Transverse colon (tissue), 4 donors: ENCODE data around the gene SLC25A51. TPM values are rescaled to one million over a fixed set of nuclear protein-coding genes. Genes with fewer than 3 reads are reported as not detected.
"Not testable (repeated sequence)": the region's sequence is repeated elsewhere in the genome, so short reads cannot be mapped to it uniquely, and the experiment has no call there.

Experiments used
- DNase-seq: peaks from one replicate; pipeline ENCODE4 v3.0.0-alpha.2; 2019
- H3K27ac ChIP-seq, 4 donors: fragments of 200-600 bp; sonication (generic); 2 replicates each; pipeline ENCODE4 v1.5.1; 2016 to 2018; ENCODE audit warnings: inconsistent platforms in 4 of 4
- H3K27me3 ChIP-seq: fragments of 200-600 bp; sonication (generic); 2 replicates; pipeline ENCODE4 v1.5.1; 2017; ENCODE audit warnings: inconsistent platforms
- H3K36me3 ChIP-seq, 4 donors: fragments of 200-600 bp; sonication (generic); 2 replicates each; pipeline ENCODE4 v1.5.1; 2017 to 2019; ENCODE audit warnings: inconsistent platforms in 4 of 4
- H3K4me1 ChIP-seq, 4 donors: fragments of 200-600 bp; sonication (generic); 2 replicates each; pipeline ENCODE4 v1.5.1; 2017 to 2020; ENCODE audit warnings: inconsistent platforms in 4 of 4
- H3K4me3 ChIP-seq, 4 donors: fragments of 200-600 bp; sonication (generic); 1 replicate in 1 of 4; 2 replicates in 3 of 4; pipeline versions ENCODE4 v1.5.1 to v1.6.1; 2017 to 2019; ENCODE audit warnings: inconsistent platforms in 4 of 4
- H3K9me3 ChIP-seq, 2 donors: fragments of 200-600 bp; sonication (generic); 2 replicates each; pipeline ENCODE4 v1.5.1; 2017 to 2019; ENCODE audit warnings: inconsistent platforms in 2 of 2
- CTCF ChIP-seq, 5 experiments: fragments of 200-600 bp in 3 of 5; fragments of 450-650 bp in 2 of 5; sonication (generic) in 3 of 5; IDR thresholded peaks; 1 replicate in 2 of 5; 2 replicates in 3 of 5; pipeline ENCODE4 v1.5.1; 2016 to 2017; ENCODE audit warnings: antibody characterized with exemption in 5 of 5, inconsistent platforms in 3 of 5, mild to moderate bottlenecking in 2 of 5, moderate library complexity in 1 of 5
- EP300 ChIP-seq: sonication (generic); formaldehyde crosslinking; IDR thresholded peaks from one replicate; pipeline ENCODE4 v1.6.1; 2017; ENCODE audit warnings: antibody characterized with exemption, low read depth
- POLR2A ChIP-seq: fragments of 450-650 bp; IDR thresholded peaks from one replicate; pipeline ENCODE4 v1.6.1; 2016; ENCODE audit warnings: antibody characterized with exemption, mild to moderate bottlenecking, moderate library complexity
- POLR2AphosphoS5 ChIP-seq, 3 donors: sonication (generic); formaldehyde crosslinking; IDR thresholded peaks; one replicate each; pipeline ENCODE4 v1.6.1; 2016; ENCODE audit warnings: antibody characterized with exemption in 3 of 3
- WGBS, 2 donors: methylation state at CpG; one replicate each; pipeline ENCODE4 v1.1.5; 2018; ENCODE audit warnings: low coverage in 1 of 2; 5-methylcytosine and 5-hydroxymethylcytosine counted together
- in situ Hi-C, 4 donors: fragments of 200-750 bp; cut with MboI; loops; one replicate each; pipeline versions ENCODE4 v1.15.0 to v1.15.1; 2017; ENCODE audit warnings: low sequenced_read_pairs in 3 of 4, low pct_ligation_motif_present in 1 of 4, low pct_unique_long_range_greater_than_20kb in 1 of 4
- intact Hi-C: fragments of 100-400 bp; cut with DNase I; formaldehyde crosslinking; loops from one replicate; pipeline ENCODE4 v1.15.1; 2023; ENCODE audit warnings: low total_unique reads
- total RNA-seq, 4 donors: library from RNA; depleted of rRNA; stranded (reverse); fragments of >200 nt; gene quantifications; one replicate each; pipeline ENCODE4 v1.1.0, GENCODE V29; 2016

Gene SLC25A51
- total RNA-seq, 4 donors from 2014 or later, result 15.7 to 30.0 (median 24.1) TPM

GRCh38 chr9:37910271-37910670 lies 6.3 kb upstream of the SLC25A51 start:
- H3K27me3 ChIP-seq, result no peaks in the 10 kb centered on the region
- H3K9me3 ChIP-seq, result no peaks in the 10 kb centered on the region
- in situ Hi-C loops, result loop anchor here (10.0 to 25.0 kb wide), 7 partner anchors 152 to 502 kb away; partner anchors contain the start of genes FBXO10 (in 1 of the 4), IGFBPL1 (in 1 of the 4), POLR1E (in 1 of the 4) and SHB (in 1 of the 4)
- TF ChIP-seq CTCF (IDR thresholded peaks at IDR 0.05), result no peak
- TF ChIP-seq POLR2AphosphoS5 (IDR thresholded peaks at IDR 0.05), result no peak
- no peak for TF ChIP-seq POLR2A
- TF ChIP-seq EP300, result no peak
- no peak for DNase-seq
- no peak overlapping the region for H3K27ac ChIP-seq
- H3K36me3 ChIP-seq, result no peaks in the 10 kb centered on the region
- intact Hi-C loops, result loop anchor here (5.0 to 10.0 kb wide), 4 partner anchors 55 to 455 kb away; no protein-coding TSS in a partner anchor
- no peak overlapping the region for H3K4me3 ChIP-seq
- 80 to 83% methylated on average over 1 to 4 of the region's 4 CpGs for WGBS, 2 donors
- H3K4me1 ChIP-seq, result peaks cover 0 to under 1% (median 0%) of the 10 kb centered on the region in 4 donors

- DNase-seq, H3K36me3 ChIP-seq, H3K9me3 ChIP-seq, H3K27me3 ChIP-seq, H3K4me3 ChIP-seq, H3K27ac ChIP-seq, H3K4me1 ChIP-seq: not testable (repeated sequence)
- 80% methylated on average over 5 of the region's 5 CpGs; no CpG with 5 or more reads in 1 of the 2 donors for WGBS, 2 donors
- in situ Hi-C loops (loop anchor here (5.0 to 25.0 kb wide), 9 partner anchors 152 to 502 kb away; partner anchors contain the start of genes TOMM5 (in 2 of the 4), FBXO10 (in 1 of the 4), IGFBPL1 (in 1 of the 4) and POLR1E (in 1 of the 4)), intact Hi-C loops (loop anchor here (5.0 to 10.0 kb wide), 4 partner anchors 55 to 455 kb away; no protein-coding TSS in a partner anchor)
Measured at GRCh38 chr9:37909836-37910235, 5.9 kb upstream of the SLC25A51 start.

- H3K36me3 ChIP-seq, result no peaks in the 10 kb centered on the region
- no peak overlapping the region for H3K27ac ChIP-seq
- WGBS, 2 donors, result 96 to 100% methylated on average over 1 to 3 of the region's 3 CpGs
- H3K9me3 ChIP-seq, result no peaks in the 10 kb centered on the region
- H3K4me1 ChIP-seq, result peaks cover 5 to 9% (median 7%) of the 10 kb centered on the region in 4 donors
- H3K27me3 ChIP-seq, result no peaks in the 10 kb centered on the region
- TF ChIP-seq POLR2A (no peak), EP300 (no peak), POLR2AphosphoS5 (IDR thresholded peaks at IDR 0.05) (no peak), CTCF (IDR thresholded peaks at IDR 0.05) (no peak)
- in situ Hi-C loops (loop anchor here (5.0 to 25.0 kb wide), 8 partner anchors 153 to 503 kb away; partner anchors contain the start of genes TOMM5 (in 2 of the 4), FBXO10 (in 1 of the 4), IGFBPL1 (in 1 of the 4) and POLR1E (in 1 of the 4)), intact Hi-C loops (no loop called here)
- DNase-seq, result no peak
- no peak overlapping the region for H3K4me3 ChIP-seq
Measured at GRCh38 chr9:37909326-37909725, 5.4 kb upstream of the SLC25A51 start.

- Histone ChIP-seq H3K4me1 (peaks cover 5 to 9% (median 7%) of the 10 kb centered on the region in 4 donors), H3K4me3 (no peak overlapping the region), H3K36me3 (no peaks in the 10 kb centered on the region), H3K9me3 (no peaks in the 10 kb centered on the region), H3K27me3 (no peaks in the 10 kb centered on the region), H3K27ac (no peak overlapping the region)
- 63 to 75% methylated on average over 1 to 4 of the region's 4 CpGs for WGBS, 2 donors
- TF ChIP-seq EP300 (no peak), POLR2A (no peak), POLR2AphosphoS5 (IDR thresholded peaks at IDR 0.05) (no peak), CTCF (IDR thresholded peaks at IDR 0.05) (no peak)
- in situ Hi-C loops (loop anchor here (5.0 to 25.0 kb wide), 8 partner anchors 154 to 504 kb away; partner anchors contain the start of genes TOMM5 (in 2 of the 4), FBXO10 (in 1 of the 4), IGFBPL1 (in 1 of the 4) and POLR1E (in 1 of the 4)), intact Hi-C loops (no loop called here)
- DNase-seq, result no peak
Measured at GRCh38 chr9:37908698-37909186, 4.8 kb upstream of the SLC25A51 start.
